Stimulated activated effector memory CD8-positive, alpha-beta T cell treated with anti-CD3 and anti-CD28 coated beads, Interleukin-12 subunit alpha, Interleukin-12 subunit beta, amount 100 ng/mL, for 72 hours (primary cell): ENCODE data around the gene MYO3B.

ENCODE experiments used
- ATAC-seq: fragments of 150-1000 bp; cut with Tn5 transposase; 2 replicates; pipeline ENCODE4 v1.10.0; 2021
- DNase-seq, 2 donors: peaks; one replicate each; pipeline ENCODE4 v3.0.0; 2021 to 2022; ENCODE audit warnings: low spot score in 2 of 2
- H3K27ac Mint-ChIP-seq: one replicate; pipeline ENCODE4 v1.8.0; 2022; ENCODE audit warnings: mild to moderate bottlenecking, mixed read lengths
- H3K36me3 Mint-ChIP-seq: one replicate; pipeline ENCODE4 v1.8.0; 2022; ENCODE audit warnings: mild to moderate bottlenecking, mixed read lengths
- H3K4me1 Mint-ChIP-seq: one replicate; pipeline ENCODE4 v1.8.0; 2022; ENCODE audit warnings: mixed read lengths
- H3K4me3 Mint-ChIP-seq: one replicate; pipeline ENCODE4 v1.8.0; 2022; ENCODE audit warnings: mild to moderate bottlenecking, mixed read lengths
- H3K9me3 Mint-ChIP-seq: one replicate; pipeline ENCODE4 v1.8.0; 2022; ENCODE audit warnings: mixed read lengths

MYO3B gene

GRCh38 chr2:170509452-170510193 lies 331.7 kb downstream of the MYO3B start:
- H3K36me3 Mint-ChIP-seq: no peaks in the 10 kb centered on the region
- H3K4me3 Mint-ChIP-seq: no peak overlapping the region
- DNase-seq (peak; percentile 7 to 73), ATAC-seq (peak; percentile 91)
- H3K9me3 Mint-ChIP-seq: no peaks in the 10 kb centered on the region
- peaks cover 14% of the 10 kb centered on the region for H3K4me1 Mint-ChIP-seq
- H3K27ac Mint-ChIP-seq: no peak overlapping the region

- DNase-seq: no peak
- H3K36me3 Mint-ChIP-seq: no peaks in the 10 kb centered on the region
- peaks cover 7% of the 10 kb centered on the region for H3K4me1 Mint-ChIP-seq
- no peak for ATAC-seq
- no peak overlapping the region for H3K27ac Mint-ChIP-seq
- H3K9me3 Mint-ChIP-seq: no peaks in the 10 kb centered on the region
- no peak overlapping the region for H3K4me3 Mint-ChIP-seq
Observed at GRCh38 chr2:170512266-170512665, 334.3 kb downstream of the MYO3B start.

- Mint-ChIP-seq H3K4me1 (no peaks in the 10 kb centered on the region), H3K36me3 (no peaks in the 10 kb centered on the region), H3K27ac (no peak overlapping the region), H3K4me3 (no peak overlapping the region), H3K9me3 (no peaks in the 10 kb centered on the region)
- ATAC-seq: no peak
- DNase-seq: no peak
Observed at GRCh38 chr2:170514140-170514539, 336.2 kb downstream of the MYO3B start.

- ATAC-seq (no peak), DNase-seq (no peak)
- H3K36me3 Mint-ChIP-seq: no peaks in the 10 kb centered on the region
- H3K4me3 Mint-ChIP-seq: no peak overlapping the region
- H3K27ac Mint-ChIP-seq: no peak overlapping the region
- no peaks in the 10 kb centered on the region for H3K9me3 Mint-ChIP-seq
- no peaks in the 10 kb centered on the region for H3K4me1 Mint-ChIP-seq
Observed at GRCh38 chr2:170517538-170517937, 339.6 kb downstream of the MYO3B start.

DNA sequence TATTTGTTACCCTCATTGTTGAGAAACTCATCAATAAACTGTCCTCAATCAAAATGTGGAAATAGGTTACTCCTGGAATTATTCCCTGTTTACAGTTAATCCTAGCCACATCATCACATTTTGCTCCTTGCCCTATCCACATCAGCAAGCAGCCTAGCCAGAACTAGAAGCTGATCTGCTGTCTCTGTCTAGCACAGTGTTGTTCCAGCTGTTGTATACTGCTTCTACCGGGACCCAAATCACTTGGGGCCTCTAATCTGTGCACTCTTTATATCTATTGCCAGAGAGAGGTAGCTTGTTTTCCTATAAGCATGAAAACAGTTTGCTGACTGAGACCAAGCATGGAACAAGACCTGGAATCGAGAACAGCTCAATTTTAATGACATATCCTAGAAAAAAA lies 341.0 kb downstream of the MYO3B start:
- H3K27ac Mint-ChIP-seq: no peak overlapping the region
- ATAC-seq: no peak

GRCh38 chr2:170521299-170521698 lies 343.4 kb downstream of the MYO3B start:
- Mint-ChIP-seq H3K4me1 (no peaks in the 10 kb centered on the region), H3K9me3 (no peaks in the 10 kb centered on the region), H3K36me3 (no peaks in the 10 kb centered on the region), H3K27ac (no peak overlapping the region), H3K4me3 (no peak overlapping the region)
- no peak for ATAC-seq
- no peak for DNase-seq

More for the DNA sequence above, 341.0 kb downstream of the MYO3B start:
- Mint-ChIP-seq H3K4me3 (no peak overlapping the region), H3K9me3 (no peaks in the 10 kb centered on the region), H3K4me1 (no peaks in the 10 kb centered on the region), H3K36me3 (no peaks in the 10 kb centered on the region)
- DNase-seq: no peak

DNA sequence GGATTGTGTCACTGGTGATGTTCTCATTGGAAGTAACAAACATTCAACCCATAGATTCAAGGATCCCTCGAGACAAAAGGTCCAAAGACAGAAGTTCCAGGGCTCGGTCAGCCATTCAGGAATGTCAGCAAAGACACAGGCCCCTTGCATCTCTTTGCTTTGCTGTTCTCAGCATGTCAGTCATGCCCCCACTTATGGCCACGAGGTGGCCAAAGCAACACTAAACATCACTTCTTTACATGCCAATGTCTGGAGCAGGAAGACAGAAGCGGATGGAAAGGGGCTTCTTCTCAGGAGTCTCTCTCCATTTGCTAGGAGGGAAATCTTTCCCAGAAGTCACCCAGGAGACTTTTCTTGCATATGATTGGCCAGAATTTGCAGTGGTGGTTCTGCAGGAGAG lies 345.6 kb downstream of the MYO3B start:
- Mint-ChIP-seq H3K36me3 (no peaks in the 10 kb centered on the region), H3K4me3 (no peak overlapping the region), H3K27ac (no peak overlapping the region), H3K4me1 (no peaks in the 10 kb centered on the region), H3K9me3 (no peaks in the 10 kb centered on the region)
- DNase-seq (no peak), ATAC-seq (no peak)

DNA sequence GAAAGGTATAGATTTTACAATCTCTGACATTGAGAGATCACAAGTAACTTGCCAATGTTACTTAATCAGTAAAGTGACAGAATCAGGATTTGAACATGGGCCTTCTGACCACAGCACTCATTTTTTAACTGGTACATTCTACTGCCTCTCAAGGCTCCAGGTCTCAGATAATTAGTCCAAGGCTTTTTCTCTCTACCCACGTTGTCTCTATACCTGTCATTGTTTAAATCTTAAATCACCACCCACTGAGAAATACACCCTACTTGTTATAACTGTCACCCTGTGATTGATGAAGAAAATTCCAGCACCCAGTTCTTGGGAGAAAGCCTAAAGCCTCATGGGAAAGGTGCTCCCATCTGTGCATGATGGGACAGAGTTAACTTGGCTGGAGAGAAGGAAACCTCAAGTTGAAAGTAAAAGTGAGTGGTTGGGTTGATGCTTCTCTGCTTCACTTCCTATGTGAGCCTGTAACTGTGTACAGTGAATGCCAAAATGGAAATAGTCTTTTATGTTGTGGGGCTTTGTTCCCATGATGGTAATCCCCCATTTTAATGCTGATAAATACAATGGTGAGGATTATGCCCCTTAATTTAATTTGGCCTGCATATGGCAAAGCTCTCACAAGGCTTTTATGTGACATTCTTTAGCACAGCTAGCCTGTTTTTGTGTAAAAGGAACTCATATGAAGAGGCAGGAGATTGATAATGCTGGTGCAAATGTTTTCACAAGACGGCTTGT lies 347.1 kb downstream of the MYO3B start:
- ATAC-seq (no peak), DNase-seq (no peak)
- H3K9me3 Mint-ChIP-seq: no peaks in the 10 kb centered on the region
- no peaks in the 10 kb centered on the region for H3K4me1 Mint-ChIP-seq
- no peaks in the 10 kb centered on the region for H3K36me3 Mint-ChIP-seq
- H3K4me3 Mint-ChIP-seq: no peak overlapping the region
- H3K27ac Mint-ChIP-seq: no peak overlapping the region

- no peak overlapping the region for H3K4me3 Mint-ChIP-seq
- no peaks in the 10 kb centered on the region for H3K9me3 Mint-ChIP-seq
- ATAC-seq (no peak), DNase-seq (no peak)
- no peaks in the 10 kb centered on the region for H3K36me3 Mint-ChIP-seq
- no peaks in the 10 kb centered on the region for H3K4me1 Mint-ChIP-seq
- H3K27ac Mint-ChIP-seq: no peak overlapping the region
Observed at GRCh38 chr2:170525566-170525900, 347.6 kb downstream of the MYO3B start.

DNA sequence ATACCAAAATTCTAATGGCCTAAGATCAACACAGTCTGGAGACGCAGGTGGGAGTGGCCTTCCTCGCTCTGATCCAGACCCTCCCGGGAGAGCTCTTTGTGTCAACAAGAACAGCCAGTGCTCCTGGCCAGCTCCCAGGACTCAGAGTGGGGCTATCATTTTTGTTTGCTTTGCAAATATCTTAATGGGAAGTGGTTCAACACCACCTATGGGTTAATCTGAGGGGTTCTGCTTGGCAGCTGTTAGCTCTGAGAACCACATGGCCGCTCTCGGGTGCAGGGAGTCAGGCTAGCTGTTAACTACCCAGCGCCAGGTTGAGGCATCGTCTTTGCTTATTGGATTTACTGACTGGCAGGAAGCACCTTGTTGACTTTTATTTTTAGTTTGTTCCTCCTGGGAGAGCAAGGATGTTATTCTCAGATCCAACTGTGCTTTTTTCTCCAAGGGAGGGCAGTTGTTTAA lies 352.4 kb downstream of the MYO3B start:
- no peak for DNase-seq
- Mint-ChIP-seq H3K4me3 (no peak overlapping the region), H3K4me1 (no peaks in the 10 kb centered on the region), H3K36me3 (no peaks in the 10 kb centered on the region), H3K9me3 (no peaks in the 10 kb centered on the region), H3K27ac (no peak overlapping the region)
- no peak for ATAC-seq

DNA sequence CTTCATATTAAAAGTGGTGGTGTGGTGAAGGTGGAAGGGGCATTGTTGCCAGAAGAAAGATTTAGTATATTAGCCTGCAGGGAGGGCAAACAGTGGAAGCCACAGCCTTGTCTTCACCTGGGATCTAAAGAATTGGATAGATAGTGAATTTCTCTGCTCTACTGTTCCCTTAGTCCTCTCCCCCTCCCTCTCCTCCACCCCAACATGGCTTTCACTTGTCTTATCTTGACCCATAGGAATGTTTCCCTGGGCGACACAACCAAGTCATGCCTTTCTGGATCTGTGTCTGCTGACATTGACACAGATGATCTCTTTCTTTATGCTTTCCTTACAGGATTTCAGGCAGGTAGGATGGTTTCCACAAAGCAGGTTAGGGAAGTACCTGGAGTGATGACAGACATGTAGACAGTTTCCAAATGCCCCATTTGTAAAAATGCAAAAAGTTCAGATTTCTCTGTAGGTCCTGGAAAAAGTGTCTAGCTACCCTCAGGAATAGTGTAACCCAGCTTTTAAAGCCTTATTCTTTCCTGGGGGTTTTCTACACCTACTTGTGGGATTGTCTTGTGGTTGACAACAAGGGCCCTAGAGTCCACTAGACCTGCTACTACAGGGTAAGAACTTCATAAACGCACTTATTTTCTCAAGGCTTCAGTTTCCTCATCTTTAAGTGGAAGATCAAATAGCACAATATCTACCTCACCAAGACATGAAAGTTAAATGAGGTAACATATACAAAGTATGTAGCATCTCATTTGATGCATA lies 353.0 kb downstream of the MYO3B start:
- Mint-ChIP-seq H3K4me1 (no peaks in the 10 kb centered on the region), H3K9me3 (no peaks in the 10 kb centered on the region), H3K36me3 (no peaks in the 10 kb centered on the region), H3K27ac (no peak overlapping the region), H3K4me3 (no peak overlapping the region)
- DNase-seq (no peak), ATAC-seq (no peak)

GRCh38 chr2:170531876-170532275 lies 353.9 kb downstream of the MYO3B start:
- no peak overlapping the region for H3K4me3 Mint-ChIP-seq
- H3K27ac Mint-ChIP-seq: no peak overlapping the region
- DNase-seq (no peak), ATAC-seq (no peak)
- no peaks in the 10 kb centered on the region for H3K9me3 Mint-ChIP-seq
- H3K36me3 Mint-ChIP-seq: no peaks in the 10 kb centered on the region
- no peaks in the 10 kb centered on the region for H3K4me1 Mint-ChIP-seq

DNA sequence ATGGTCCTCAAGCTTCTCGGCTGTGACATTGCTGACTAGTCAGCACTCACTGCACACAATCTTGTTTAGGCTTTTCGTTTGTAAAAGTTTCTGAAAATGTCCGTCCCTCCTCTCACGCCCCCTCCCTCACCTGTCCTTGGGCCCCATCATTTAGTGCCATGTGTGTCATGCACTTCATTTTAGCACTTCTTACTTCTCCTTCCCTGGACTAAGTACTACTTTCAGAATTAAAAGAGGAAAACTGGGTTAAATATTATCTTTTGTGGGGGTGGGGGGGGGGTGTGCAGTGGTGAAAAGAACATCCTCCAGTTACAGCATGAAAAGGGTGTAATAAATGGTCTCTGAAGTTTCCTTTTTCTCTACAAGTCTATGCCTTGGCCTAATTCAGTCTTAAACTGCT lies 355.2 kb downstream of the MYO3B start:
- Mint-ChIP-seq H3K4me3 (no peak overlapping the region), H3K4me1 (no peaks in the 10 kb centered on the region), H3K27ac (no peak overlapping the region), H3K9me3 (no peaks in the 10 kb centered on the region), H3K36me3 (no peaks in the 10 kb centered on the region)
- DNase-seq: no peak
- no peak for ATAC-seq

GRCh38 chr2:170535552-170535951 lies 357.6 kb downstream of the MYO3B start:
- ATAC-seq: no peak
- no peaks in the 10 kb centered on the region for H3K9me3 Mint-ChIP-seq
- H3K36me3 Mint-ChIP-seq: no peaks in the 10 kb centered on the region
- no peak overlapping the region for H3K27ac Mint-ChIP-seq
- H3K4me1 Mint-ChIP-seq: no peaks in the 10 kb centered on the region
- DNase-seq: no peak
- no peak overlapping the region for H3K4me3 Mint-ChIP-seq

DNA sequence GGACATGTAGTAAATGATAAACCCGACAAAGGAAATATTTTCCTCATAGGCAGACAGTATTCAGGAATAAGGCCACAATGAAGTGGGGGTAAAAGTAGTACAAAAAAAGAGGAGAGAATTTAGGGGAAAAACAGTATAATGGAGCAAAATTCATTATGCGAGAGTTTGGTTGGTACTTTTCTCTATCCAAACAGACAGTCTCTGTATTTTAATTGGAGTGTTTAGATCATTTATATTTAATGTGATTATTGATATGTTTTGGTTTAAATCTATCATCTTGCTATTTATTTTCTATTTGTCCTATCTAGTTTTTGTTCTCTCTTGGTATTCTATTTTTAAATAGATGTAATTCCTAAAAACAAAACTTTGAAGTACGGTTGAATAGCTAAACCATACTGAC lies 366.9 kb downstream of the MYO3B start:
- Mint-ChIP-seq H3K4me3 (no peak overlapping the region), H3K36me3 (no peaks in the 10 kb centered on the region), H3K9me3 (peaks cover 7% of the 10 kb centered on the region), H3K4me1 (no peaks in the 10 kb centered on the region), H3K27ac (no peak overlapping the region)
- DNase-seq: no peak
- no peak for ATAC-seq

GRCh38 chr2:170548304-170548703 lies 370.4 kb downstream of the MYO3B start:
- H3K4me3 Mint-ChIP-seq: no peak overlapping the region
- ATAC-seq (peak; percentile 70), DNase-seq (no peak)
- H3K36me3 Mint-ChIP-seq: no peaks in the 10 kb centered on the region
- H3K4me1 Mint-ChIP-seq: no peaks in the 10 kb centered on the region
- H3K9me3 Mint-ChIP-seq: peaks cover 18% of the 10 kb centered on the region
- H3K27ac Mint-ChIP-seq: no peak overlapping the region
